Transverse colon (tissue), 4 donors: ENCODE measurements around the gene IST1. TPM values are rescaled to one million over a fixed set of nuclear protein-coding genes. Genes with fewer than 3 reads are reported as not detected.

Source experiments
- DNase-seq: peaks from one replicate; pipeline ENCODE4 v3.0.0-alpha.2; 2019
- H3K27ac ChIP-seq, 4 donors: fragments of 200-600 bp; sonication (generic); 2 replicates each; pipeline ENCODE4 v1.5.1; 2016 to 2018; ENCODE audit warnings: inconsistent platforms in 4 of 4
- H3K27me3 ChIP-seq: fragments of 200-600 bp; sonication (generic); 2 replicates; pipeline ENCODE4 v1.5.1; 2017; ENCODE audit warnings: inconsistent platforms
- H3K36me3 ChIP-seq, 4 donors: fragments of 200-600 bp; sonication (generic); 2 replicates each; pipeline ENCODE4 v1.5.1; 2017 to 2019; ENCODE audit warnings: inconsistent platforms in 4 of 4
- H3K4me1 ChIP-seq, 4 donors: fragments of 200-600 bp; sonication (generic); 2 replicates each; pipeline ENCODE4 v1.5.1; 2017 to 2020; ENCODE audit warnings: inconsistent platforms in 4 of 4
- H3K4me3 ChIP-seq, 4 donors: fragments of 200-600 bp; sonication (generic); 1 replicate in 1 of 4; 2 replicates in 3 of 4; pipeline versions ENCODE4 v1.5.1 to v1.6.1; 2017 to 2019; ENCODE audit warnings: inconsistent platforms in 4 of 4
- H3K9me3 ChIP-seq, 2 donors: fragments of 200-600 bp; sonication (generic); 2 replicates each; pipeline ENCODE4 v1.5.1; 2017 to 2019; ENCODE audit warnings: inconsistent platforms in 2 of 2
- CTCF ChIP-seq, 5 experiments: fragments of 200-600 bp in 3 of 5; fragments of 450-650 bp in 2 of 5; sonication (generic) in 3 of 5; IDR thresholded peaks; 1 replicate in 2 of 5; 2 replicates in 3 of 5; pipeline ENCODE4 v1.5.1; 2016 to 2017; ENCODE audit warnings: antibody characterized with exemption in 5 of 5, inconsistent platforms in 3 of 5, mild to moderate bottlenecking in 2 of 5, moderate library complexity in 1 of 5
- EP300 ChIP-seq: sonication (generic); formaldehyde crosslinking; IDR thresholded peaks from one replicate; pipeline ENCODE4 v1.6.1; 2017; ENCODE audit warnings: antibody characterized with exemption, low read depth
- POLR2A ChIP-seq: fragments of 450-650 bp; IDR thresholded peaks from one replicate; pipeline ENCODE4 v1.6.1; 2016; ENCODE audit warnings: antibody characterized with exemption, mild to moderate bottlenecking, moderate library complexity
- POLR2AphosphoS5 ChIP-seq, 3 donors: sonication (generic); formaldehyde crosslinking; IDR thresholded peaks; one replicate each; pipeline ENCODE4 v1.6.1; 2016; ENCODE audit warnings: antibody characterized with exemption in 3 of 3
- WGBS, 2 donors: methylation state at CpG; one replicate each; pipeline ENCODE4 v1.1.5; 2018; ENCODE audit warnings: low coverage in 1 of 2; 5-methylcytosine and 5-hydroxymethylcytosine counted together
- in situ Hi-C, 4 donors: fragments of 200-750 bp; cut with MboI; loops; one replicate each; pipeline versions ENCODE4 v1.15.0 to v1.15.1; 2017; ENCODE audit warnings: low sequenced_read_pairs in 3 of 4, low pct_ligation_motif_present in 1 of 4, low pct_unique_long_range_greater_than_20kb in 1 of 4
- intact Hi-C: fragments of 100-400 bp; cut with DNase I; formaldehyde crosslinking; loops from one replicate; pipeline ENCODE4 v1.15.1; 2023; ENCODE audit warnings: low total_unique reads
- total RNA-seq, 4 donors: library from RNA; depleted of rRNA; stranded (reverse); fragments of >200 nt; gene quantifications; one replicate each; pipeline ENCODE4 v1.1.0, GENCODE V29; 2016

IST1 gene
- total RNA-seq, 4 donors from 2014 or later = 200 to 303 (median 257) TPM

GRCh38 chr16:71933913-71934695, 38.8 kb downstream of the IST1 start:
- Histone ChIP-seq H3K36me3 (peaks cover 0 to 5% (median 2%) of the 10 kb centered on the region in 4 donors), H3K27me3 (no peaks in the 10 kb centered on the region), H3K27ac (no peak overlapping the region), H3K4me1 (peaks cover 5 to 24% (median 12%) of the 10 kb centered on the region in 4 donors), H3K4me3 (no peak overlapping the region), H3K9me3 (no peaks in the 10 kb centered on the region)
- 80 to 83% methylated on average over 1 to 11 of the region's 11 CpGs for WGBS, 2 donors
- DNase-seq = no peak
- in situ Hi-C loops = no loop called here
- intact Hi-C loops = no loop called here
- no peak for TF ChIP-seq POLR2A
- TF ChIP-seq CTCF (IDR thresholded peaks at IDR 0.05) = no peak
- no peak for TF ChIP-seq EP300
- TF ChIP-seq POLR2AphosphoS5 (IDR thresholded peaks at IDR 0.05) = no peak

- no peaks in the 10 kb centered on the region for H3K9me3 ChIP-seq
- TF ChIP-seq CTCF (IDR thresholded peaks at IDR 0.05) (no peak), POLR2AphosphoS5 (IDR thresholded peaks at IDR 0.05) (no peak), POLR2A (no peak), EP300 (no peak)
- H3K4me3 ChIP-seq = no peak overlapping the region
- H3K36me3 ChIP-seq = peaks cover 0 to 5% (median 0%) of the 10 kb centered on the region in 4 donors
- no peaks in the 10 kb centered on the region for H3K27me3 ChIP-seq
- DNase-seq = no peak
- in situ Hi-C loops = no loop called here
- H3K4me1 ChIP-seq = no peaks in the 10 kb centered on the region
- intact Hi-C loops = no loop called here
- 90% methylated on average over 10 of the region's 10 CpGs; no CpG with 5 or more reads in 1 of the 2 donors for WGBS, 2 donors
- H3K27ac ChIP-seq = no peak overlapping the region
These were observed 42.7 kb downstream of the IST1 start for GRCh38 chr16:71937868-71938510.

GRCh38 chr16:71943887-71944286, 48.6 kb downstream of the IST1 start:
- 35 to 67% methylated on average over 2 of the region's 2 CpGs for WGBS, 2 donors
- in situ Hi-C loops = no loop called here
- no peaks in the 10 kb centered on the region for H3K4me1 ChIP-seq
- intact Hi-C loops = no loop called here
- no peak overlapping the region for H3K4me3 ChIP-seq
- H3K9me3 ChIP-seq = no peaks in the 10 kb centered on the region
- H3K27me3 ChIP-seq = no peaks in the 10 kb centered on the region
- H3K27ac ChIP-seq = no peak overlapping the region
- H3K36me3 ChIP-seq = no peaks in the 10 kb centered on the region
- TF ChIP-seq POLR2A (no peak), EP300 (no peak), POLR2AphosphoS5 (IDR thresholded peaks at IDR 0.05) (no peak), CTCF (IDR thresholded peaks at IDR 0.05) (no peak)
- no peak for DNase-seq

GRCh38 chr16:71945616-71946015, 50.3 kb downstream of the IST1 start:
- DNase-seq = no peak
- in situ Hi-C loops = no loop called here
- H3K27ac ChIP-seq = no peak overlapping the region
- H3K4me3 ChIP-seq = no peak overlapping the region
- H3K9me3 ChIP-seq = no peaks in the 10 kb centered on the region
- WGBS, 2 donors = 78 to 90% methylated on average over 4 to 6 of the region's 6 CpGs
- H3K36me3 ChIP-seq = no peaks in the 10 kb centered on the region
- no peaks in the 10 kb centered on the region for H3K4me1 ChIP-seq
- no peak for TF ChIP-seq EP300
- intact Hi-C loops = no loop called here
- no peaks in the 10 kb centered on the region for H3K27me3 ChIP-seq
